ENCODE data around the gene MKKS.
"Not testable (repeated sequence)": the region's sequence is repeated elsewhere in the genome, so short reads cannot be mapped to it uniquely, and the experiment has no call there.

Gene MKKS

DNA sequence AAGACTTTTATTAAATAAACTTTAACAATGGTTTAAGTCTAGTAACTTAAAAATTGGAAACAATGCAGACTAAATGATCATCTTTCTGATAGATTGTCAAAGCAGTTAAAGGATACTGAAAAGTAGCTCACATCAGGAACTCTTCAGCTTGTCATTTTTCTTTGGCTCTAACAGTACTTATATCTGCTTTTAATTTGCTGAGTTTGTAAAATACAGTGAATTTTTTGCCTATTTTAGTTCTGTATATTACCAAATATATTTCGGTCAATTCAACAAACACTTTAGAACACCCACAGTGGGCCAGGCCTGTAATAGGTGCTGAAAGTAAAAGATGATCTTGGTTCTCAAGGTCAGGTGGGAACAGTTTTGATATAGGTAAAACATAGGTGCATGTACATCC lies 22.3 kb downstream of the MKKS start:
- DNase-seq, result no peak

DNA sequence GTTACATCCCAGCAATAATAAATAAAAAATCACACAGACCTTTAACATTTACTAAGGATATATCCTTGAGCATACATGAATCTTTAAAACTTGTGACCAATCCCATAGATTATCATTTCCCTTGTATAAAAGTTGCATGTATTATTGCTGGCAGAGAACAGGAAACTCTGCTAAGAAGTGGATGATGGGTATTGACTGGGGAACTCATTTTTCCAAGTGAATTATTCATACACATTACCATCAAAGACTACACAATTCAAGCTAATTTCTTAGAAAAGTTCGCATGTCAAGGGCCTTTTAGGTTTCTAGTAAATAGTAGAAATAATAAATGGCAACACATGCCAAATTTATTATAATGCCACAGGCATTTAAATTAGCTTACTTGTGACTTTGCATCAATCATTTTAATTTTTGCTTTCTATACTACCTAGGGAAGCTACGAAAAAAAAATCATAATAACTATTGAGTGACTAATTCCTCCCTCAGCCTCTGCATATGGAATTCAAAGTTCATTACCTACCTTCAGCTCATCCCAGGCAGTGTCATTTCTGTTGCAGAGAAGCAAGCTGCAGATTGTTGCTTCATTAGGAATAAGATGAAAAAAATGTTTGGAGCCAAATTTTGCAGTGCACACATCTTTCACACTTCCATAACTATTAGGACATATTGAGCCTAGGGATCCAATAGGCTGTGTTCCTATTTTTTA lies 25.8 kb downstream of the MKKS start:
- DNase-seq, result no peak

DNA sequence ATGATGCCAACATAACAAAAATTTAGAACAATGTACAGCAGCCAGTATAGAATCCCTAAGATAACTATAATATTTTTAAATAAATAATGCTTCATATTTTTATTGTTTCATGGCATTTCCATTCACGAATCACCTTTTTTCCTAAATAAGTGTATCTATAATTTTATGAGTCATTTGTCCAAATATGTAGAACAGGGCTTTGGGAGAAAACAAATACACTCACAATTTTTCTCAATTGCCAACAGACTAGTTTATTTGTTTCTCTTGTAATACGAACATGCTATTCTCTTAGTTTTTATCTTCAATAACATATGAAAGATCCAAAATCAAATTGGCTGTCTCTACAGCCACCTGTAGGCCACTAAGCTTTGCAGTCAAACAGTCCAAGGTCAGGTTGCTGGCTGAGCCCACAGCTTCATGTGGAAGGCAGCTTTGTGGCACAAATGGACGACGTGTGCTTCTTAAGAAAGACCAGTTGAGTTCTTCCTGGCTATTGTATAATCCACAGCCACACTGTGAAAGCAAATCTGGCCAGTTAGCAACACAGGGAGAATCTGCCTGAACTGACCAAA lies 29.0 kb downstream of the MKKS start:
- no peak for DNase-seq

DNA sequence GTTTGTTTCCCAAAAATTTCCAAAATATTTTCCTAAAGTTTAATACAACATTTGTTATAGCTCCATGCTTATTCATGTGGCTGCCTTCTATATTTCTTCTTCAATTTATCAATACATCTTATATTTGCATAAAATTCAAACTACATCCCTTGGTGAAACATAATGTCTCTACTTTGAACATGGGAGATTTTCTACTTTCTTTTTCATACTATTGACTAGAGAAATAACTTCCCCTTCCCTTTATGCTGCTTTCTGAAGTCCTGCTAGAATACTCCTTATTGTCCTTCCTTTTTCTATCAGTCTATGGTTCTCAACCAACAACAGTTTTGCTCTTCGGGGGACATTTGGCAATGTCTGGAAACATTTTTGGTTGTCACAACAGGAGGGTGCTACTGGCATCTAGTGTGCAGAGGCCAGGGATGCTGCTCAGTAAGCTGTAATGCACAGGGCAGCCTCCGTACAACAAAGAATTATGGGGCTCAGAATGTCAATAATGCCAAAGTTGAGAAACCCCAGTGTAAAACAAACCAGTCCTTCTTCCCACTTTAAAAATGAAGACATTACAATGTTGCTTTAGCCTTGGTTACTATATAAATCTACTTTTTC lies 29.9 kb downstream of the MKKS start:
- DNase-seq, result no peak

DNA sequence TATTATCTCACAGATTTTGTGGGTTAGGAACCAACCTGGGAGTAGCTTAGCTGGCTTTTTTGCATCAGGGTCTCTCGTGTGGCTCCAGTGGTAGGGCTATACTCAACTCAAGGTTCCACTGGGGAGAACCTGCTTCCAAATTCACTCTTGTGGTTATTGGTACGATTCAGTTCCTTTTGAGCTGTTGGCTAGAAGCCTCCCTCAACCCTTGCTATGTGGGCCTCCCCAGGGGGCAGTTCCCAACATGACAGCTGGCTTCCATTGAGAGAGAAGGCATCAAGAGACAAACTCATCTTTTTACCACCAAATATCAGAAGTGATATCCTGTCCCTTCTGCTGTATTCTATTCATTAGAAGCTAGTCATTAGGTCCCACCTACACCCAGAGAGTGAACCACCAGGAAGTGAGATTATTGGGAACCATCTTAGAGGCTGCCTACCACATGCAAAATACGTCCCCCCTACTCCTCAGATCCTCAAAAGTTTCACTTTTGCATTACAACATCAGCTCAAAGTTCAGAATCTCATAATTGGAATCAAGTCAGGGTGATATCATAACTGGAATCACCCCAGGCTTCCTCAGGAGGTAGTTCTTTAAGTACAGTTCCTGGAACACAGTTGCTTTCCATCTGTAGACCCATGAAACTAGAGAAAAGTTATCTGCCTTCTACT lies 30.9 kb downstream of the MKKS start:
- DNase-seq, result no peak

DNA sequence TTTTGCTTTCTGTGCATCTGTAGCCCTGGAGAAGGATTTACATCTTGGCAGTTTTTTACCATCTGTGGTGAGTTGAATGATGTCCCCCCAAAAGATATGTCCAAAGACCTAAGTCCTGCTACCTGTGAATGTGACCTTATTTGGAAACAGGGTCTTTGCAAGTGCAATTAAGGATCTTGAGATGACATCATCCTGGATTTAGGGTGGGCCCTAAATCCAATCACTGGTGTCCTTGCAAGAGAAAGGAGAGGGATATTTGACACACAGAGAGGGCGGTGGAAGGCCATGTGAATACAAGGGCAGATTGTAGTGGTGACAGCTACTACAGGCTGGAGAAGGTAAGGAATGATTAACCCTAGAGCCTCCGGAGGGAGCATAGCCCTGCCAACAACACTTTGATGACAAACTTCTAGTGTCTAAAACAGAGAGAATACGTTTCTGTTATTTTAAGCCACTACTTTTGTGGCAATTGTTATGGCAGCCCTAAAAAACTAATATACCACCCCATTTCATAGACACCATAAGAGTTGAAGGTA lies 35.1 kb downstream of the MKKS start:
- no peak for DNase-seq

DNA sequence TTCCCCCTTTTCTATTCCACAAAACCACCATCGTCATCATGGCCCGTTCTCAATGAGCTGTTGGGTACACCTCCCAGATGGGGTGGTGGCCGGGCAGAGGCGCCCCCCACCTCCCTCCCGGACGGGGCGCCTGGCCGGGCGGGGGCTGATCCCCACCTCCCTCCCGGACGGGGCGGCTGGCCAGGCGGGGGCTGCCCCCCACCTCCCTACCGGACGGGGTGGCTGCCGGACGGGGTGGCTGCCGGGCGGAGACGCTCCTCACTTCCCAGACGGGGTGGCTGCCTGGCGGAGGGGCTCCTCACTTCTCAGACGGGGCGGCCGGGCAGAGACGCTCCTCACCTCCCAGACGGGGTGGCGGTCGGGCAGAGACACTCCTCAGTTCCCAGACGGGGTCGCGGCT lies 39.3 kb downstream of the MKKS start:
- DNase-seq, result not testable (repeated sequence)

DNA sequence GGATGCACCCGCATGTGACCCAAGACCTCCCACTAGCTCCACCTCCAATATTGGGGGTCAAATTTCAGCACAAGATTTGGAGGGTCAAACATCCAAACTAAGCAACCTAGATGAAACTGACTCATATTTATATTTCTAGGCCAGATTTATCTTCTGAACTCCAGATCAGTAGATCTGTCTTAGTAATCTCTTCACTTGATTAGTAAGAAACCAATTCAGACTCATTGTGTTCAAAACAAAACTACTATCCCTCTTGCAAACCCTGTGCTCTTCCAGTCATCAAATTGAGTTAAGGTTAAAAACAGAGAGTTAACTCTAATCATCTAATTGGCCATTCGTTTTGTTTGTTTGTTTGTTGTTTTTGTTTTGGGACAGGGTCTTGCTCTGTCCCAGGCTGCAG lies 43.3 kb downstream of the MKKS start:
- DNase-seq, result no peak

DNA sequence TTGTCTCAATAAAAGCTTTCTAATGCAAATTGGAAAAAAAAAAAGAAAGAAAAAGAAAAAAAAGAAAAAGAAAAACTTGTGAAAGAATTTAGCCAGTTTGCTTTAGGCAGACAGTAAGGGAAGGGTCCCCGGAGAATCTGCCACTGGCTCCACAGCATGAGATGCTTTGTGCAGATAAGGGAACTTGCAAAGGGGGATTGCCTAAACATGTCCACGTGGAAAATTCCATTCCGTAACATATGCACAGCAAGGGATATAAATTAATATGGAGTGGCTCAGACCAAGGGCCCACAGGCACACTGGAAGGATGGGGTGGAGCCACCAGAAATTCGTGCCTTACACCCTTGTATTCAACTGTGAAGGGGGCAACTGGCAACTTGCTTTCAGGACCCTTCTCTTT lies 45.4 kb downstream of the MKKS start:
- DNase-seq, result no peak

DNA sequence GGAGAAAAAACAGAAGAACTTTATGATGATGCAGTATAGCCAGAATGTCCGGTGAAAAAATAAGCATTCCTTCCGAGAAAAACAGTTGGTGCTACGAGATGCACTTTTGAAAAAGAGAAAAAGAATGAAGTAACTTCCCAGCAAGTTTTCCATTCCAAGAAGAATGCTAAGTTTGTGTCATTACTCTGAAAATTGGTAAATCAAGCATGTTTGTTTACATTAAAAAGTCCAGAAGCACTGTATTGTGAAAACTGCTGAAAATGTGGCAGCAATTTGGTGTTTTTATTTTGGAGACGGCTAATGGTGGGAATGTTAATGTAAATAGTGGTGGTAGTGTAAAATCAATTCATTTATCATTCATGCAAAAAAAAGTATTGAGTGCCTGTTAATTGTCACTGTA lies 46.3 kb downstream of the MKKS start:
- DNase-seq, result no peak

DNA sequence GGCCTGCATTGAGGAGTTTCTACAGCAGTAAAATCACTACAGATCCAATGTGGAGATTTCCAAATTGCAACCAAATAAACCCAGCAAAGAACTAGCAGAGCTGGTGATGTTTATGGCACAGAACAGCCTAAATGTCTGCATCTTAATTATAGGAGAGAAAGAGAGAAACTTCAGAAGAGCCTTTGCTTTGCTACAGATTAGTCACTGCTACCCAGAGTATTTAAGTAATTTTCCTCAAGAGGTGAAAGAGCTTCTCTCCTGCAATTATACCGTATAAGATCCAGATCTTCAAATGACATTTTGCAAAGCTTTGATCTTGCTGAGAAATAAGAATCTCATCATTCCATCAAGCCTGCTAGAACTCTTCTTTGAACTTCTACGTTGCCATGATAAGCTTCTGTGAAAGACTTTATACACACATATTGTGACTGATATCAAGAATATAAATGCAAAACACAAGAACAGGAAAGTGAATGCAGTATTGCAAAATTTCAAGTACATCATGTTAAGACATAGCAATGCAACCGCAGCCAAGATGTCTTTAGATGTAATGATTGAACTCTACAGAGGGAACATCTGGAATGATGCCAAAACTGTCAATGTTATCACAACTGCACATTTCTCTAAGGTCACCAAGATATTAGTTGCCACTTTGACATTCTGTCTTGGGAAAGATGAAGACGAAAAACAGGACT lies 48.0 kb downstream of the MKKS start:
- no peak for DNase-seq

DNA sequence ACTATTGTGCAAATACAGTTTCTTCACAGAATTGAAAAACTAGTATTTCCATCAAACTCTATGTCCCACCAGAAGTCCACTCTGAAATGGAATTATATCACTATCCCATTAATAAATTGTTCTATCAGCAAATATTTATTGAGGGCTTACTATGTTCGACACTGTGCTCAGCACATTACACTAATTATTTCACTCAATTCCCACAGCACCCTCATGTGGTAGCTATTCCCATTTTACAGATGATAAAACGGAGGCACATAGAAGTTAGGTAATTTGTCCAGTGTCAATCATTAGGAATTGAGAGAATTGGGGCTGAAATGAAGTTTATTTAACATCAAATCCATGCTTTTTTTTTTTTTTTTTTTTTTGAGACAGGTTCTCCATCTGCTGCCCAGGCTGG lies 52.5 kb downstream of the MKKS start:
- no peak for DNase-seq

DNA sequence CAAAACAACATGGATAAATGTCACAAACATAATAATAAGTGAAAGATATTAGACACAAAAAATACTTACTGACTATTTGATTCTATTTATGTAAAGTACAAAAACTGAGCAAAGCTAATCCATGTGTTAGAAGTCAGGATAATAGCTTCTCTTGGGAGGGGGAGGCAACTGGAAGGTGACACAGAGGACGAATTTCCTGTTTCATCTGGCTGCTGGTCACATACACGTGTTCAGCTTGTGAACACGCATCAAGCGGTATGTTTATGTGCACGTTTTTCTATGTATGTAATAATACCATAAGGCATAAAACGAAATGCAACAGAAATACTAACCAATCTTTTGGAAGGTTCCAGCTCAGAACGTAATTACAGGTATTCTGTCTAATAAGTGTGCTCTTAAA lies 54.3 kb downstream of the MKKS start:
- DNase-seq, result no peak

DNA sequence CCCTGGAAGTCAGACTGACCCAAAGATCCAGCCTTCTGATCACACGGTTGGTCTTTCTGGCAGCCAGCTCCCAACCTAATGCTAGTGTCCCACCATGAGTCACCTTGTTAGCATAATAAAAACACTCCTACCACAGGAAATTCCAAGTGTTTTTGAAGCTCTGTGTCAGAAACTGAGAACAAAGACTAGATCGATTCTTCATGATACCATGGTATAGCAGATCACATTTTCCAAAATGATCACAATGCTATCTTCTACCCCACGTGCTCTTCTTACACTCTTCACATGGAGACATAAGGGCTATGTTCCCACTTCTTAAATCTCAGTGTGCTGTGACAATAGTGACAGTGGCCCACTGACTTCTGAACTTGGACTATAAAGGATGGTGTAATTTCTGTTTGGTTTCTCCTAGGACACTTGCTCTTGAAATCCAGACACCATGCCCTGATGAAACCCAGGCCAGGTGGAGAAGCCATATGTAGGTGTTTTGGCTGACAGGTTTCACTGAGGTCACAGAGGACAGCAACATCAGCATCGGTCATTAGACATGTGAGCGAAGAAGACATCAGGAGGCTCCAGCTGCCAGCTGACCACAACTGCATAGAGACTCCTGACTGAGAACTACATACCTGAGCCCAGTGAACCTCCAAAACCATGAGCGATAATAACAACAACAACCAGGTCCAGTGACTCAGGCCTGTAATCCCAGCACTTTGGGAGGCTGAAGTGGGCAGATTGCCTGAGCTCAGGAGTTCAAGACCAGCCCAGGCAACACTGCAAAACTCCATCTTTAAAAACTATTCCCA lies 57.5 kb downstream of the MKKS start:
- DNase-seq, result no peak

DNA sequence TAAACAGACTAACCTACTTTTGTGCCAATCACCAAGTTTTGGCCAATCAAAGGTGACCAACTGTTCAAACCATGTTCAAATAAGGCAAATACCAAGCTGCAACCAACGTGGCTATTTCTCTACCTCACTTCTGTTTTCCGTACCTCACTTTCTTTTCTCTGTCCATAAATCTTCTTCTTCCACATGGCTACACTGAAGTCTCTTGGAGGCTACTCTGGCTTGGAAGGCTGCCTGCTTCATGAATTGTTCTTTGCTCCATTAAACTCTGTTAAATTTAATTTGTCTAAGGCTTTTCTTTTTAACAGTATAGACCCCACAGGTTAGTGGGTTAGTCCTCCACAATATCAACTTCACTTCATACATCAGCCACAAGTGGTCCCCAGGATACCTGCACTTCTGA lies 58.8 kb downstream of the MKKS start:
- DNase-seq, result no peak

DNA sequence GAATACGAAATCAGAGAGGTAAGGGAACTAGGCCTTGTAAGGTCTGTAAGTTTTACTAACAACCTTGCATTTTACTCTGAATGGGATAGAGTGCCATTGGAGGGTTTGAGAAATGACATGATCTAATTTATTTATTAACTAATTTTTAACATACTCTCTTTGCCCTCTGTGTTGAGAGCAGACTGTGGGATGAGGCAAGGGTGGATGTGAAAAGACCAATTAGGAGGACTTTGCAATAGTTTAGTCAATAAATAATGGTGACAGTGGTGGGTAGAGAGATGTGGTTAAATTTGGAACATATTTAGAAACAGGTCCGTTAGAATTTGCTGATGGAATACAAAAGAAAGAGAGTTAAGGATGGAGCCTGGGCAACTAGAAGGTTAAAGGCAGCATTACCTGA lies 60.0 kb downstream of the MKKS start:
- DNase-seq, result no peak

DNA sequence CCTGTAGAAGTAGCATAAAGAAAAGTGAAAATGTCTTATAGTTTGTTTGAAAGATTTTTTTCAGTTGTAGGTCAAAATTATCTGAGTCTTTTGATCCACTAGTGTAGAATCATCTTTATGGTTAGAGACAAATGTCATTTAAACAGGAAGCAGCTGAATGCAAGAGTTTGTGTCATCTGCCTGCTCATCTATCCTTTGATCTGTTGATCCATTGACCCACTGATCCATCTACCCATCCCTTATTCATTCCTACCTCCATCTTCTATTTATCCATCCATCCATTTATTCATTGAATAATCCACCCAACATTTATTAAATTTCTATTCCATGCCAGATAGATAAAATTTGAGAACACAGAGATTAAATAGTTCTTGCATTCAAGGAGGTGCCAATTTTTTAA lies 62.6 kb downstream of the MKKS start:
- DNase-seq, result no peak

DNA sequence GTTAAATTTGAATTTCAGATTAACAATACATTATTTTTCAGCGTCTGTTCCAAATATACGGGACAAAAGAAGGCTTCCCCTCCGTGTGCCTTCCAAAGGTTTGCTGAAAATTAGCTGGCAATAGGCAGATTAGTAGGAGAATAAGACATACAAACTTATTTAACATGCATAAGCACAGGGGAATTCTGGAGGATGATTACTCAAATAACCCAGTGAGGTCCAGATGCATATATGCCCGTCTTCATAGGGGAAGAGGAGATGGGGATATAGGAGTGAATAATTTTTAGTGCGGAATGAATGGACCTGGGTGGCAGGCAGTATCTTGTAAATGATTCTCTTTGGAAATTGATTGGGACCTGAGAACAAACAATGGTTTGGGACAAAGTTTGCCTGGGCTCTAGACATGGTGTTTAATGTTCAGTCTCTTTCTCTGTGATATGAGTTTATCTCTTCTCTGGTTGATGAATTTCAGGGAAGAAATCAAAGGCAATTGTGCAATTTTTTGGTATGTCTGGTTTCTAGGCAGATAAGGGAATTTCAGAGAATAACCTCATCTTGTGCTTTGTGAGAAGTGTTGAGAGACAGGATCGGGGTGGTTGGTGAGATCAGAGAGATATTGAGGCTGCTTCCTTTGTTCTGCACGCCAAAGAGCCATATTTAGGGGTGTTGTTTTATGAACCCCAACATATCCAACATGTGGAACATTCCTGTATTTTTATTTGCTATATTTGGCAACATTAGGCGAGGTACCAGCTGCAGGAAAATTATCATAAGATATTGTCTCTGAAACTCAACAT lies 63.7 kb downstream of the MKKS start:
- no peak for DNase-seq

DNA sequence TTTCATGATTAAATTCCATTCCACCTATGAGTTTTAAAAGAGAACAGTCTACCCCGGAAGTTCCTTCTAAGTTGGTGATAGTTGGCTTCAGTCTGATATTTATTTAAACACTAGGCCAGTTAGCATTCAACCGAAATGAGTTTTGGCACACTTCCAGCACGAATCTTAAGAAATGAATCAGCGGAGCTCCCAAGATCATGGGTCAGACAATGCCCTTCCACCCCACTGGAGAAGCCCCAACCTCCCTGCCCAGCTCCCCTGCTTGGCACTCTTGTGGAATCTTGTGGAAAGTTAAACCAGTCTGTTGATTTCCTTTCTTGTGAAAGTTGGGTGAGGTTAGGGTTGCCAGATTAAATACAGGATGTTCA lies 64.3 kb downstream of the MKKS start:
- no peak for DNase-seq

DNA sequence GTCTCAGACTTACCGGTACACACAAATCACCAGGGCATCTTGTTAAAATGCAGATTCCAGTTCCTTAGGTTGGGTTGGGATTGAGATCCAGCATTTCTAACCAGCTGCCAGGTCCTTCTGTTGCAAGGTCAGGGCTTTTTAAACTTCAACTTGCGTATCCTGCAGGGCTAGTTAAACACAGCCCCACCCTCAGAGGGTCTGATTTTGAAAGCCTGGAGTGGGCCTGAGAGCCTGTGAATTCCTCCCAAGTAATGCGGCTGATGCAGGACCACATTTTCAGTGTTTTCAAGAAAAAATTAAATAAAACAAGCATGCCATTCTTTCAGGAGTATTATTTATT lies 65.3 kb downstream of the MKKS start:
- no peak for DNase-seq

DNA sequence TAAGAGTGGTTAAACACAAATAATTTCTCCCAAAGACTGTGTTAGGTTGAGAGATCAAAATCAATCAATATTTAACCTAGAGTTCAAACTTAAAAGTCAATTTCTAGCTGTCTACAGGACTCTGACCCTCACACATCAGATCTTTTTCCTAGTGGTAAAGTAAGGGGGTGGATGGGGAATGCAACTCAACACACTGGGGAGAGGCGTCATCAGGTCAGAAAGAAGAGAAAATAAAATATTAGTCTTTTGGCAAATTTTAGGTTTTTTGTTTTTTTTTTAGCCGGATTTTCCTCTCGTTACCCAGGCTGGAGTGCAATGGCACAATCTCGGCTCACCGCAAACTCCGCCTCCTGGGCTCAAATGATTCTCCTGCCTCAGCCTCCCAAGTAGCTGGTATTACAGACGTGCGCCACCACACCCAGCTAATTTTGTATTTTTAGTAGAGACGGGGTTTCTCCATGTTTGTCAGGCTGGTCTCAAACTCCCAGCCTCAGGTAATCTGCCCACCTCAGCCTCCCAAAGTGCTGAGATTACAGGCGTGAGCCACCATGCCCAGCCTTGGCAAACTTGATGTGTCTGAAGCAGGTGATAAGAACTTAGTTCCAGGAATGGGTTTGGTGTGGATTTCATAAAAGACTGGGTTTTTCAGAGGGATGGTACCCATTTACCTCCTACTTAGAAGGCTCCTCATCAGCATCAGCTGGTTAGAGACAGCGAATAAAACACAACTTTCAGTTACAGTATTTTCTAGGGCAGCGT lies 65.9 kb downstream of the MKKS start:
- no peak for DNase-seq

Data from NCI-H187 treated with DMSO at 0.1 percent for 48 hours (cell line).